ENCODE measurements around the gene SLC5A3.

DNA sequence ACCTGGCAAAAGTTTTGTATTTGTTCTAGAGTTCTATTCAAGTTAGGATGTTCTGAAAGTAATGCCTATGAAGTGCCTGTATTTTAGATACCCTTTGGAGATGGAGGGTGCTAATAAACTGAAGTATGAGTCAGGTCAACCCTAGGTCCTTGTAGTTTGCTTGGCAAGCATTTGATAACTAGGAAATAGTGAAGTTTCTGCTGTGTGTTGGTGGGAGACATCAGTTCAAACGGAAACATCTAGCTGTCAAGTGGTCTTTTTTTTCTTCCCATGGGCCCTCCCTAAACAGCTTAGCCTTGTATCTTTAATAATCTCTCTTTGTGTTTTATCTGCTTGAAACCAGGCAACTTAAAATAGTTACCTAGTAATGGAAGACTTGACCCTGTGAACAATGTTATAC is 4.5 kb downstream of the SLC5A3 start:
- TF ChIP-seq POLR2A (IDR thresholded peaks at IDR 0.05), result no peak
- TF ChIP-seq, protein P1, sequence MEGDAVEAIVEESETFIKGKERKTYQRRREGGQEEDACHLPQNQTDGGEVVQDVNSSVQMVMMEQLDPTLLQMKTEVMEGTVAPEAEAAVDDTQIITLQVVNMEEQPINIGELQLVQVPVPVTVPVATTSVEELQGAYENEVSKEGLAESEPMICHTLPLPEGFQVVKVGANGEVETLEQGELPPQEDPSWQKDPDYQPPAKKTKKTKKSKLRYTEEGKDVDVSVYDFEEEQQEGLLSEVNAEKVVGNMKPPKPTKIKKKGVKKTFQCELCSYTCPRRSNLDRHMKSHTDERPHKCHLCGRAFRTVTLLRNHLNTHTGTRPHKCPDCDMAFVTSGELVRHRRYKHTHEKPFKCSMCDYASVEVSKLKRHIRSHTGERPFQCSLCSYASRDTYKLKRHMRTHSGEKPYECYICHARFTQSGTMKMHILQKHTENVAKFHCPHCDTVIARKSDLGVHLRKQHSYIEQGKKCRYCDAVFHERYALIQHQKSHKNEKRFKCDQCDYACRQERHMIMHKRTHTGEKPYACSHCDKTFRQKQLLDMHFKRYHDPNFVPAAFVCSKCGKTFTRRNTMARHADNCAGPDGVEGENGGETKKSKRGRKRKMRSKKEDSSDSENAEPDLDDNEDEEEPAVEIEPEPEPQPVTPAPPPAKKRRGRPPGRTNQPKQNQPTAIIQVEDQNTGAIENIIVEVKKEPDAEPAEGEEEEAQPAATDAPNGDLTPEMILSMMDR (IDR thresholded peaks at IDR 0.05), result no peak
- no peak for TF ChIP-seq POLR2AphosphoS5 (IDR thresholded peaks at IDR 0.05)

Measured in prostate gland (tissue), 2 donors.